ENCODE measurements around the gene ERN1.

DNA sequence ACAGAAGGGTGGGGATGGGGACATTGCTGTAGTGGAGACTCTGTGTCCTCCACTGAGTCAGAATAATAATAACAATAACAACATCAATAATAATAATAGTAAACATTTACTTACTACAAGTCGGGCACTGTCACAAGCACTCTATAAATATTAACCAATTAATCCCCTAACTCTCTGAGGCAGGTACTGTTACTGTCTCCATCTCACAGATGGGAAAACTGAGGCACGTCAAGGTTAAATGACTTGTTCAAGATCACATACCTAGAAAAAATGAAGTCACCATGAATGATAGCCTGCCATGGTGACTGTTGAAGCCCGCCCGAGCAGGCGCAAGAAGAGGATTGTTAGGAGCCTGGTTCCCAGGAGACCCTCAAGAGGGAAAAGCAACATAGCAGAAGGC lies 121.6 kb downstream of the ERN1 start:
- TF ChIP-seq, protein P1, sequence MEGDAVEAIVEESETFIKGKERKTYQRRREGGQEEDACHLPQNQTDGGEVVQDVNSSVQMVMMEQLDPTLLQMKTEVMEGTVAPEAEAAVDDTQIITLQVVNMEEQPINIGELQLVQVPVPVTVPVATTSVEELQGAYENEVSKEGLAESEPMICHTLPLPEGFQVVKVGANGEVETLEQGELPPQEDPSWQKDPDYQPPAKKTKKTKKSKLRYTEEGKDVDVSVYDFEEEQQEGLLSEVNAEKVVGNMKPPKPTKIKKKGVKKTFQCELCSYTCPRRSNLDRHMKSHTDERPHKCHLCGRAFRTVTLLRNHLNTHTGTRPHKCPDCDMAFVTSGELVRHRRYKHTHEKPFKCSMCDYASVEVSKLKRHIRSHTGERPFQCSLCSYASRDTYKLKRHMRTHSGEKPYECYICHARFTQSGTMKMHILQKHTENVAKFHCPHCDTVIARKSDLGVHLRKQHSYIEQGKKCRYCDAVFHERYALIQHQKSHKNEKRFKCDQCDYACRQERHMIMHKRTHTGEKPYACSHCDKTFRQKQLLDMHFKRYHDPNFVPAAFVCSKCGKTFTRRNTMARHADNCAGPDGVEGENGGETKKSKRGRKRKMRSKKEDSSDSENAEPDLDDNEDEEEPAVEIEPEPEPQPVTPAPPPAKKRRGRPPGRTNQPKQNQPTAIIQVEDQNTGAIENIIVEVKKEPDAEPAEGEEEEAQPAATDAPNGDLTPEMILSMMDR (IDR thresholded peaks at IDR 0.05; ENCODE audit: extremely low read depth in 1 of 2, insufficient read depth in 1 of 2, low read depth in 1 of 2, low read length in 2 of 2) = no peak
- TF ChIP-seq POLR2A (IDR thresholded peaks at IDR 0.05; ENCODE audit: low read depth, low read length) (no peak), EZH2 (IDR thresholded peaks at IDR 0.05; ENCODE audit: borderline replicate concordance, low read depth, low read length, severe bottlenecking) (no peak), POLR2AphosphoS5 (IDR thresholded peaks at IDR 0.05; ENCODE audit: insufficient read depth, low read depth, low read length) (no peak), MYC (IDR thresholded peaks at IDR 0.05; ENCODE audit: low read depth, low read length) (no peak)
- TF ChIP-seq, protein P2, sequence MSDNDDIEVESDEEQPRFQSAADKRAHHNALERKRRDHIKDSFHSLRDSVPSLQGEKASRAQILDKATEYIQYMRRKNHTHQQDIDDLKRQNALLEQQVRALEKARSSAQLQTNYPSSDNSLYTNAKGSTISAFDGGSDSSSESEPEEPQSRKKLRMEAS (IDR thresholded peaks at IDR 0.05; ENCODE audit: insufficient read depth, insufficient read length) = no peak
